Body of pancreas (tissue), 4 donors: ENCODE results near the gene TBRG1. TPM values are rescaled to one million over a fixed set of nuclear protein-coding genes. Genes with fewer than 3 reads are reported as not detected.

Experiments
- ATAC-seq: fragments of 150-250 bp; one replicate; pipeline ENCODE4 v1.9.1; 2016
- DNase-seq, 4 donors: peaks; one replicate each; pipeline ENCODE4 v3.0.0-alpha.2; 2019
- H3K27ac ChIP-seq, 4 donors: fragments of 200-600 bp; sonication (generic); 1 replicate in 3 of 4; 2 replicates in 1 of 4; pipeline versions ENCODE4 v1.5.1 to v1.6.1; 2016 to 2019; ENCODE audit warnings: mild to moderate bottlenecking in 1 of 4, mixed read lengths in 1 of 4, moderate library complexity in 1 of 4
- H3K27me3 ChIP-seq, 2 donors: fragments of 200-600 bp; sonication (generic); one replicate each; pipeline ENCODE4 v1.6.0; 2016; ENCODE audit warnings: mild to moderate bottlenecking in 1 of 2
- H3K36me3 ChIP-seq, 2 donors: fragments of 200-600 bp; sonication (generic); replicated peaks in 1 of 2; 2 replicates each; pipeline ENCODE4 v1.5.1; 2016; ENCODE audit warnings: low read depth in 2 of 2; ENCODE audit not compliant: insufficient read depth in 1 of 2
- H3K4me1 ChIP-seq: fragments of 200-600 bp; sonication (generic); one replicate; pipeline ENCODE4 v1.6.0; 2016
- H3K4me3 ChIP-seq, 2 donors: fragments of 200-600 bp; sonication (generic); 1 replicate in 1 of 2; 2 replicates in 1 of 2; pipeline ENCODE4 v1.5.1; 2016 to 2019
- H3K9me3 ChIP-seq, 3 donors: fragments of 200-600 bp; sonication (generic); 1 replicate in 2 of 3; 2 replicates in 1 of 3; pipeline ENCODE4 v1.5.1; 2016
- POLR2A ChIP-seq, 3 donors: fragments of 450-650 bp; IDR thresholded peaks; one replicate each; pipeline ENCODE4 v1.6.1; 2016; ENCODE audit warnings: antibody characterized with exemption in 3 of 3, mild to moderate bottlenecking in 2 of 3
- WGBS, 2 donors: methylation state at CpG; one replicate each; pipeline ENCODE4 v1.1.5; 2017; 5-methylcytosine and 5-hydroxymethylcytosine counted together
- intact Hi-C: fragments of 100-400 bp; cut with DNase I; formaldehyde crosslinking; loops from one replicate; pipeline ENCODE4 v1.15.1; 2023
- total RNA-seq, 2 donors: library from RNA; depleted of rRNA; stranded (reverse); fragments of >200 nt; gene quantifications; one replicate each; pipeline ENCODE4 v1.1.0, GENCODE V29; 2016
- TF ChIP-seq, protein P1 (sequence below), 7 experiments: fragments of 450-650 bp in 4 of 7; fragments of 200-600 bp in 3 of 7; sonication (generic) in 3 of 7; IDR thresholded peaks; one replicate each; pipeline ENCODE4 v1.5.1; 2016 to 2019; ENCODE audit warnings: antibody characterized with exemption in 7 of 7

The TBRG1 gene
- total RNA-seq, 2 donors from 2014 or later, result 18.9 to 23.4 TPM

- Histone ChIP-seq H3K4me3 (peak within 1 kb of the TSS; percentile 47 to 81), H3K36me3 (no peaks in the 10 kb centered on the region), H3K4me1 (peaks cover 14% of the 10 kb centered on the region), H3K27ac (peak within 1 kb of the TSS in 3 of 4 donors; percentile 71 to 87 (median 78)), H3K27me3 (no peaks in the 10 kb centered on the region), H3K9me3 (no peaks in the 10 kb centered on the region)
- intact Hi-C loops, result no loop called here
- 0% methylated on average over 38 to 58 of the region's 58 CpGs for WGBS, 2 donors
- ATAC-seq (peak; percentile 97), DNase-seq (peak; percentile 95 to 96 (median 96))
- TF ChIP-seq, protein P1, sequence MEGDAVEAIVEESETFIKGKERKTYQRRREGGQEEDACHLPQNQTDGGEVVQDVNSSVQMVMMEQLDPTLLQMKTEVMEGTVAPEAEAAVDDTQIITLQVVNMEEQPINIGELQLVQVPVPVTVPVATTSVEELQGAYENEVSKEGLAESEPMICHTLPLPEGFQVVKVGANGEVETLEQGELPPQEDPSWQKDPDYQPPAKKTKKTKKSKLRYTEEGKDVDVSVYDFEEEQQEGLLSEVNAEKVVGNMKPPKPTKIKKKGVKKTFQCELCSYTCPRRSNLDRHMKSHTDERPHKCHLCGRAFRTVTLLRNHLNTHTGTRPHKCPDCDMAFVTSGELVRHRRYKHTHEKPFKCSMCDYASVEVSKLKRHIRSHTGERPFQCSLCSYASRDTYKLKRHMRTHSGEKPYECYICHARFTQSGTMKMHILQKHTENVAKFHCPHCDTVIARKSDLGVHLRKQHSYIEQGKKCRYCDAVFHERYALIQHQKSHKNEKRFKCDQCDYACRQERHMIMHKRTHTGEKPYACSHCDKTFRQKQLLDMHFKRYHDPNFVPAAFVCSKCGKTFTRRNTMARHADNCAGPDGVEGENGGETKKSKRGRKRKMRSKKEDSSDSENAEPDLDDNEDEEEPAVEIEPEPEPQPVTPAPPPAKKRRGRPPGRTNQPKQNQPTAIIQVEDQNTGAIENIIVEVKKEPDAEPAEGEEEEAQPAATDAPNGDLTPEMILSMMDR (IDR thresholded peaks at IDR 0.05), result no peak
- peak in 2 of 3 donors; percentile 69 to 70 for TF ChIP-seq POLR2A (IDR thresholded peaks at IDR 0.05)
These were observed 50.9 kb downstream of the TBRG1 start, which contains the start of the genes SIAE and SPA17 for GRCh38 chr11:124673333-124674167. Gene SIAE, minus strand, starts transcription at chr11:124673739. Its CDS starts 31 bp downstream, at chr11:124673708. Gene SPA17, plus strand, starts transcription at chr11:124673904. Its CDS starts 1,361 bp downstream, at chr11:124675265.

DNA sequence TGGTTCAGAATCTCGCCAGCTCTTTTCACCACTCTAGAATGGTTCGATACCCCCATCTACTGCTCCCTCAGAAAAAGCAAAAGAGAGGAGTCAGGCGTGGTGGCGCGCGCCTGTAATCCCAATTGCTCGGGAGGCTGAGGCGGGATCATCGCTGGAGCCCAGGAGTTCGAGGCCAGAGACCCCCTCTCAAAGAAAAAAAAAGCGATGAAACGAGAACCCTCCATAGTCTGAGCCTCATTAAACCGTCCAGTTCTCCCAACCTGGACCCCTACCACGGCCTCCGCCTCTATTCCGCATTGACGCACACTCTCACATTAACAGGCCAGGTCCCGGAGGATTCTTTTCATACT is 51.5 kb downstream of the TBRG1 start:
- DNase-seq (no peak), ATAC-seq (no peak)
- Histone ChIP-seq H3K4me3 (peak overlapping the region; percentile 47 to 81), H3K27me3 (no peaks in the 10 kb centered on the region), H3K36me3 (no peaks in the 10 kb centered on the region), H3K9me3 (no peaks in the 10 kb centered on the region), H3K4me1 (peaks cover 14% of the 10 kb centered on the region), H3K27ac (peak overlapping the region in 3 of 4 donors; percentile 71 to 87 (median 78))
- intact Hi-C loops, result no loop called here
- TF ChIP-seq POLR2A (IDR thresholded peaks at IDR 0.05), result no peak
- TF ChIP-seq, protein P1 (IDR thresholded peaks at IDR 0.05), result no peak
- 20 to 42% methylated on average over 10 to 18 of the region's 18 CpGs for WGBS, 2 donors

DNA sequence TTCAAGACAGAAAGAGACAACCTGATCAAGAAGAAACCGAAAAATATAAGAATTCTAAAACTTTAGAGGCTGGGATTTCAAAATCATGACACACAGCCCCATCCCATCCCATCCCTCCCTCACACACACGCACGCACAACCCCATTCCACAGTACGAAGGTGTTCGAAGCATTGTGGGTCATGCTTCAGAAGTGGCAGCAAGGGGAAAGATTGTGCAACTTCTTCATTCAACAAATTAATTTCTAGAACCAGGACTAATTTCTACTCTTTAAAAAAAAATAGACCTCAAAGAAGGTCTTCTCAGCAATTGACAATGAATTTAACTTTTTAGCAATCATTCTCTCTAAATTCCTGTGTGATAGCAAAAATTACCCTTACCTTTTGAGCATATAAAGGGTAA is 51.9 kb downstream of the TBRG1 start:
- Histone ChIP-seq H3K9me3 (no peaks in the 10 kb centered on the region), H3K36me3 (no peaks in the 10 kb centered on the region), H3K27me3 (no peaks in the 10 kb centered on the region), H3K27ac (no peak overlapping the region), H3K4me3 (no peak overlapping the region), H3K4me1 (peaks cover 14% of the 10 kb centered on the region)
- 76 to 84% methylated on average over 5 of the region's 5 CpGs for WGBS, 2 donors
- intact Hi-C loops, result no loop called here
- DNase-seq (no peak), ATAC-seq (no peak)
- TF ChIP-seq, protein P1 (IDR thresholded peaks at IDR 0.05), result no peak
- no peak for TF ChIP-seq POLR2A (IDR thresholded peaks at IDR 0.05)

GRCh38 chr11:124676386-124676785 is 53.7 kb downstream of the TBRG1 start:
- DNase-seq, result peak in 1 of 4 donors; percentile 39
- Histone ChIP-seq H3K4me3 (no peak overlapping the region), H3K27ac (peak overlapping the region in 2 of 4 donors; percentile 10 to 46), H3K36me3 (no peaks in the 10 kb centered on the region), H3K27me3 (no peaks in the 10 kb centered on the region), H3K9me3 (no peaks in the 10 kb centered on the region), H3K4me1 (peaks cover 14% of the 10 kb centered on the region)
- TF ChIP-seq POLR2A (IDR thresholded peaks at IDR 0.05), result no peak
- TF ChIP-seq, protein P1 (IDR thresholded peaks at IDR 0.05), result no peak
- intact Hi-C loops, result no loop called here
- no peak for ATAC-seq
- 1 to 3% methylated on average over 2 of the region's 2 CpGs for WGBS, 2 donors
